ENCODE measurements around the gene TCAF2. TPM values are rescaled to one million over a fixed set of nuclear protein-coding genes. Genes with fewer than 3 reads are reported as not detected.
"Not testable (repeated sequence)": the region's sequence is repeated elsewhere in the genome, so short reads cannot be mapped to it uniquely, and the experiment has no call there.

The TCAF2 gene
- 10 to 100 TPM; 27.5 to 29.4 TPM for total RNA-seq

GRCh38 chr7:143620646-143621045, at the start of gene TCAF2:
Gene TCAF2 (plus strand): TSS chr7:143620974.
- CTCF ChIA-PET, POLR2A ChIA-PET: not testable (repeated sequence)

- POLR2A ChIA-PET, CTCF ChIA-PET: not testable (repeated sequence)
Observed at GRCh38 chr7:143571501-143571900, 49.3 kb upstream of the TCAF2 start, which contains the start of gene CTAGE15. Gene CTAGE15 (plus strand): TSS chr7:143571801. CDS start chr7:143571818, 17 bp downstream.

DNA sequence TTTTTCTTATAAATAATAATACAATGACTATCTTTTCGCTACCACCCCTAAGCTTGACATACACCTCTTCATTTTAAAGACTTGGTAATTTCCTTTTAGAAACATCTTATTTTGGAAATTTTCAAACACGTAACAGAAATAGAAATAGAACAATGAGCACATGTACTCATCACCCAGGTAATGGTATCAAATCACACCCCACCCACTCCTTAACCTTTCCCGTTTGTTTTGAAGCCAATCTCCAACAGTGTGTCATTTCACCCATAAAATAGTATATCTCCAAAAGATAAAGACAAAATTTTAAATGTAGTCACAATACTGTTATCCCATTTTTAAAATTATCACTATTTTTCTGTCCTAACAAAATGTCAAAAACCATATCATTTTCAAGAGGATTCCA, 32.6 kb upstream of the TCAF2 start:
- CTCF ChIA-PET, POLR2A ChIA-PET: not testable (repeated sequence)

- CTCF ChIA-PET, POLR2A ChIA-PET: not testable (repeated sequence)
Observed at GRCh38 chr7:143589897-143590296, 30.9 kb upstream of the TCAF2 start.

GRCh38 chr7:143598086-143598485, 22.7 kb upstream of the TCAF2 start:
- CTCF ChIA-PET, POLR2A ChIA-PET: not testable (repeated sequence)

GRCh38 chr7:143603549-143603948, 17.2 kb upstream of the TCAF2 start:
- CTCF ChIA-PET, result not testable (repeated sequence)

GRCh38 chr7:143606088-143606487, 14.7 kb upstream of the TCAF2 start:
- POLR2A ChIA-PET, result not testable (repeated sequence)

More at GRCh38 chr7:143603549-143603948, 17.2 kb upstream of the TCAF2 start:
- POLR2A ChIA-PET, result not testable (repeated sequence)

DNA sequence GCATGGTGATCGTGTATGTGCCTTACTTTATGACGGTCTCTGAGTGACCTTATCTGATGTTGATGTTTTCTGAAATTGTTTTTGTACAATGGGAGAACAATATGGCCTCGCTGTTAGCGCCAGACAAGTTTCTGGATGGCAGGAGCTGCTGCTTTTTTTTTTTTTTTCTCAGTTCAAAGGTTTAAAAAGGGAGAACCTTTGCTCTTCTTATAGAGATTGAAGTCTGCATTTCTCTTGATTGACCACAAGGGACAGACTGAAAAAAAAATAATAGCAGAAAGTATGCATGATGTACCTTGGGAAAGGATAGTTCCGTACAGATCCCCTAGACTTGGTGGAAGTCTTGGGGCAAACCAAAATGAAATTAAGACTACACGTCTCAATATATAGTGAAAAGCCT, 5.2 kb upstream of the TCAF2 start:
- POLR2A ChIA-PET, CTCF ChIA-PET: not testable (repeated sequence)

More at GRCh38 chr7:143606088-143606487, 14.7 kb upstream of the TCAF2 start:
- CTCF ChIA-PET, result not testable (repeated sequence)

DNA sequence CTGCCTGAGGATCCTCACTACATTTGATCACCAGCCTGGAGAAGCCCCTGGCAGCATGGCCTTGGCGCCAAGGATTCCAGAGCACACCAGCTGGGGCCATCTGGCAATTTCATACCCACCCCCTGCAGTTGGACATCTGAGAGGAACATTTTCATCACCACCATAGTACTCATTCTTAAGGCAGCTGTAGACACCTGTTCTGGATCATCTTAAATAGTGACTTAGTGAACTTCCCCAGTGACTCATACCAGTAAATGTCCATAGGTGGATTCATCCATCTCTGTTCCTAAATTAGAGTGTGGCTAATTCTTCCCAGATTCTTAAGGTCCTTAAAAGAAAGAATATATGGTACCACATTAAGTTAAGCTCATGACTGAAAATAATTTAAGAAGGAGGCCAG, 3.6 kb upstream of the TCAF2 start:
- POLR2A ChIA-PET, CTCF ChIA-PET: not testable (repeated sequence)

GRCh38 chr7:143620058-143620457, 716 bp upstream of the TCAF2 start:
- POLR2A ChIA-PET, CTCF ChIA-PET: not testable (repeated sequence)

- CTCF ChIA-PET, POLR2A ChIA-PET: not testable (repeated sequence)
Observed at GRCh38 chr7:143621175-143621574, 401 bp downstream of the TCAF2 start.

- CTCF ChIA-PET, POLR2A ChIA-PET: not testable (repeated sequence)
Observed at GRCh38 chr7:143622130-143622529, 1.4 kb downstream of the TCAF2 start.

DNA sequence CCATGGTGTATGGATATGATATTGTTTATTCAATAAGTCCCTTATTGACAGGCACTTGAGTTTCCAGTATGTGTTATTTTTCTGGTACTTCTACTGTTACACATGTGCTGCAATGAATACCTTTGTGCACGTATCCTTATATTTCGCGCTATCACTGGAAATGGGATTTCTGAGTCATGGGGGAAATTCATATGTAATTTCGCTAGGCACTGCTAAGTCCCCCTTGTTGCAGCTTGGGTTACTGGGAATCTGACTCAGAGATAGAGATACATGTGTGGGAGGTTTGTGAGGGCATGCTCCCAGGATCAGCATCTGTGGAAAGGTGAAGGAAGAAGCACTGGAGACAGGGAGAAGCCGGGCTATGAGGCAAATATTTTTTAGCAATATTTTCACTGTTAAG, 9.9 kb downstream of the TCAF2 start:
- POLR2A ChIA-PET, result not testable (repeated sequence)

DNA sequence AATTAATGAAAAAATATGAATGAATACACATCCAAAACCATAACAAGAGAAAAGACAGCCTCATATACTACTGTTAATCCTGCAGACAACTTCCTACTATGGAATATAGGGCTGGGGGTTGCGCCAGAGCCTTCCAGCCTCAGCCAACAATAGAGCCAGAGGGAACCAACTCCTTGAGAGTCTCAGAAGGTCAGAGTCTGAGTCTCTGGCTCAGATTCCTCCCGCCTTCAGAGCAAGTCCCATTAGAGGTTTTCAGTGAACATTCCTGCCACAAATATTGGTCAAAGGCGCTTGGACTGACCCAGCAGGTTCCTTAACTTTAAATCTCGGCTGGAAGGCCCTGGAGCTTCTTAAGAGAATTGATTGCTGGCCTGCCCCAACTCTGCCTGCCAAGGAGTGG, 11.7 kb downstream of the TCAF2 start:
- POLR2A ChIA-PET, CTCF ChIA-PET: not testable (repeated sequence)

More for the DNA sequence above, 9.9 kb downstream of the TCAF2 start:
- CTCF ChIA-PET, result not testable (repeated sequence)

GRCh38 chr7:143633013-143633618, 12.3 kb downstream of the TCAF2 start:
- POLR2A ChIA-PET, CTCF ChIA-PET: not testable (repeated sequence)

DNA sequence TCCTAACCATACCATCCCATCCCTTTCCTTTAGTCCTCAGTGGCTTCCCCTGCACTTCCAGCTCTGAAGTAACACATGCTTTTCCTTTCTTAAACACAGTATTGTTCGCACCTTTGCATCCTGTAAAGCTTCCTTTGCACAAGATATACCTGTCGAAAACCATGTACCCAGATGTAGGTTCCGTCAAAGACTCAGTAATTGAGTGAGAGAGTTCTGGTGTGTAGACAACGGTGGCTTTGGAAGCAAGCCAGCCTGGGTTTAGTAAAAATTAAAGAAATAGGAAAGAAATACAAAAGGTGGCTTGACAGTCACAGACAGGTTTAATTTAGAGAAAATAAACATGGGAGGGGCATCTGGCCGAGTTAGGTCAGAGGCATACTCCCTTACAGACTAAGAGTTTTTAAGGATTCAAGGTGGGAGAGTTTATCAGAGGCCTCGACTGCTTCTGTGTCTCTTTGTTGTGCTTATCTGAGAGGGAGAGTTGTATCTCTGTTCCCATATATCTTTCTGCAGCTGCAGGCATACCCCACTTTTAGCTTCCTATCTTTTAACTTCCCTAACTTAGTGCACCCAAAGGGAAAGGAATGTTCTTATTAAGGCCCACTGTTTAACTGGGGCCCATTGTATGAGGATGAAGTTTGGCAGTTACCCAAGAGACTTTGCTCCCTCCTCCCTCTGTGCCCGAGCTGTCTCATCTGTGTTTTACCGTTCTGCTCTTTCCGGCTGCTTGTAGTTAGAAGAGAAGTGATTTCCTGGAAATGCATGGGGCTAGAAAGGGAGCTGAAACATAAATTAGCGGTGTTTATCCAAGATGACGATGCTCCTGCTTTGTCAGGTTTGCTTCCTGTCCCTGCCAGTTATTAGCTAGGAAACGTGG, 14.8 kb downstream of the TCAF2 start:
- CTCF ChIA-PET, POLR2A ChIA-PET: not testable (repeated sequence)

GRCh38 chr7:143639372-143639771, 18.6 kb downstream of the TCAF2 start:
- CTCF ChIA-PET, POLR2A ChIA-PET: not testable (repeated sequence)

GRCh38 chr7:143640528-143641189, 19.9 kb downstream of the TCAF2 start:
- CTCF ChIA-PET, POLR2A ChIA-PET: not testable (repeated sequence)

DNA sequence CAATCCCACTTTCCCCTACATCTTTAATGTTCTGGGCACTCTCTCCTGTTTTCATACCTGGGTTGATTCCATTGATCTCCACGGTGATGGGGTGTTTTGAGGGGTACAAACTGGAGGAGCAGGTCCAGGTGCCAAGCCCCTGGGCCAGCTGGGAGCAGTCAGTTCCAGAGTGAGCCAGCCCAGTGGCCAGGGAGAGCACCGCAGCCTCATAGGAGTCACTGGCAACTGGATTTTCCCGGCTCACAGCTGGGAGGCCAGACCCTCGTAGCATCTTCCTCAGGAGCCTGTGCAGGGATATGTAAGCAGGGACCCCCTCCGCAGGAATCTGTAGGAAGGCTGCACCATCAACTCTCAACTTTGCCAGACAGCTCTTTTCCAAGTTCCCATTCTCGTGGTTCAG, 25.8 kb downstream of the TCAF2 start:
- POLR2A ChIA-PET, CTCF ChIA-PET: not testable (repeated sequence)

- POLR2A ChIA-PET, result not testable (repeated sequence)
Observed at GRCh38 chr7:143649902-143650301, 29.1 kb downstream of the TCAF2 start.

GRCh38 chr7:143650447-143650846, 29.7 kb downstream of the TCAF2 start:
- CTCF ChIA-PET, POLR2A ChIA-PET: not testable (repeated sequence)

More at GRCh38 chr7:143649902-143650301, 29.1 kb downstream of the TCAF2 start:
- CTCF ChIA-PET, result not testable (repeated sequence)
